Measurements from ENCODE around the gene UNC45B. TPM values are rescaled to one million over a fixed set of nuclear protein-coding genes. Genes with fewer than 3 reads are reported as not detected.

UNC45B gene
- total and polyA plus RNA-seq, 2 of the 8 experiments (the other 6 are each of a cell fraction or from before 2014, with no cell fraction given): 0.06 to 0.15 TPM

DNA sequence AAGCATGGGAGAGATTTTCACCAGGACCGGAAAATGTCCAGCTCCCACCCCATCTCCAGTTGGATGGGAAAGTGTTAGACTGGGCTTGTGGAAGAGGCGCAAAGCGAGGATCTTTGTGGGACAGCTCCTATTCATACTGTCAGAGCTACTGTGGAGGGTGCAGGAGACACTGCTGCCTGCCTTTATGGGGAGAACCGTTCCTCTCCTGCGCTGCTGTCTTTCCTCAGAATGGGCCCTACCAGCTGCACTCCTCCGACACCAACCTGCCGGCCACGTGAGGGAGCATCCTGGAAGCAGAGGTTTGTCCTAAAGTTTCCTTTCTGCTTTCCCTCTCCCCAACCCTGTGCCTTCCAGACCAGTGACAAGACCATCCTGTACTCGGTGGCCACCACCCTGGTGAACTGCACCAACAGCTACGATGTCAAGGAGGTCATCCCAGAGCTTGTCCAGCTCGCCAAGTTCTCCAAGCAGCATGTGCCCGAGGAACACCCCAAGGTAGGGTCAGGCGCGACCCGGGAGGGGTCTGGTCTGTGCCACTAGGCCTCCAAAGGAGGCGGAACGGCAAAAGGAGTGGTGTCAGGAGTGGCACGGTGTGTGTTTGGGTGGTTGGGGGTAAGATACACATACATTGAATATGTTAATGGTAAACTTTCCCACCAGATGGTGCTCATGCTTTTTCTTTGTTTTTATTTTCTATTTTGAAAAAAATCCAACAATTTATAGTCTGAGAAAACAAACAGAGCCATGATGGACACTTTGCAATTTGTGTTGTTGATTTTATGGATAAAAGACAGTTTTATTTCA is 23.6 kb downstream of the UNC45B start (continued):
- TF ChIP-seq ATF3 (IDR thresholded peaks at IDR 0.05; ENCODE audit: insufficient read depth, low read depth, low read length) (no peak), GTF2F1 (IDR thresholded peaks at IDR 0.05; ENCODE audit: borderline replicate concordance, low read depth, low read length) (no peak), SP1 (IDR thresholded peaks at IDR 0.05; ENCODE audit: low read depth, low read length) (no peak)
